ENCODE data around the gene ACADS.

The ACADS gene

DNA sequence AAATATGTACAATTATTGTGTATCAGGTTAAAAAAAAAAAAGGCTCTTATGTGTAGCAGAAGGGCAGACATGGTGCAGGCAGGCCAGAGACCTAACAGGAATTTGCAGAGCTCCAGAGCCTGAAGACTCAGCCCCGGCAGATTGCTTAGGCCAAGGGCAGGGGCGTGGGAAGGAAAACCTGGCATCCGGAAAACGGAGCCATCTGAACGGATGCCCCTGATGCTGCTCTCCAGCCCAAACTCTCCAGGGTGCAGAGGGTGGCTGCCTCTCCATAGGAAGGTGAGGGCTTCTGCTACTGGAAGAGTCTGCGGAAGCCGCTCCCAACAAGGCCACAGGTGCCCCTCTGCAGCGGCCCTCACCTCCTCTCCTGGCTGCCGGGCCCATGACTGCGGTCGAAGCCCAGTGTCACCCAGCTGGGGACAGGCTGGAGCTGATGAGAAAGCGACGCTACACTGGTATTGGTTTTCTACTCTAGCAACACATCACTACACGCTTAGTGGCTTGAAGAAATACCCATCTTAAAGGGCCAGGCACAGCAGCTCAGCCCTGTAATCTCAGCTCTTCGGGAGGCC, 19.4 kb downstream of the ACADS start:
- no peak for TF ChIP-seq CTCF (conservative IDR thresholded peaks at IDR 0.05; ENCODE audit: low read depth, low read length)
- DNase-seq (ENCODE audit: low read depth) = no peak
- H3K4me3 ChIP-seq (ENCODE audit: low read length) = no peak overlapping the region

DNA sequence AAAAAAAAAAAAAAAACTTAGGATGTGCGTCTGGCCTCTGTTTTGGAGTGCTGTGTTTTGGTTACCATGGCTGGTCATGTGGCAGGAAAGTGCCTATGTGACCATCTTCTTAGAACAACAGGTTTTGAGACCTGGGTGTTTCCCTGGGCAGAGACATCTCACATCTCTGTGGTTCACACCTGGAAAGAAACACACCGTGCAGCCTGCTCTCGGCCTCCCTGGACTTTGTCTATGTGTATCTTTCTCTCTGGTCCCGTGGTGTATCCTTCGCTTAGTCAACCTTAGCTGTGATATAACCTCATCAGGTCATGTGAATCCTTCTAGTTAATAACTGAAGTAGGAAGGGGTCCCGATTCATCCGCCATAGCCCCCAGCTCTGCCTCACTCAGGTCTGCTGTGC, 22.6 kb downstream of the ACADS start:
- no peak overlapping the region for H3K4me3 ChIP-seq (ENCODE audit: low read length)
- no peak for DNase-seq (ENCODE audit: low read depth)
- TF ChIP-seq CTCF (conservative IDR thresholded peaks at IDR 0.05; ENCODE audit: low read depth, low read length) = no peak

DNA sequence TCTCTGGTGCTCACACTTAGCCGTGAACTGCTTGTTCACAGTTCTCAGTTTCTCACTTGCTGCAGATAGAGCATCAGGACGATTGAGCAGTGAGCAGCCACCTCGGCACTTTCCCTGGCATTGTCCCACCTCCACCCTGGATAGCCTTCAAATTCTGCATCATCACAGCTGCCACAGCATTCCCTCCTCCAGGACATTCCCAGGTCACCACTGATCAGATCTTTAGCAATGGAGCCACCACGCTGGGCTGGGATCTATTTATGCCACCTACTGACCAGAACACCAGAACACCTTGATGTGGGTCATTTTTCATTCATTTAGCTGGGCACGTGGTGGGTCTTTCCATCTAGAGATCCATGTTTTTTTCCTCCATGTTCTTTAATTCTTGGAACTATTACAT, 23.6 kb downstream of the ACADS start:
- DNase-seq (ENCODE audit: low read depth) = no peak
- no peak overlapping the region for H3K4me3 ChIP-seq (ENCODE audit: low read length)
- TF ChIP-seq CTCF (conservative IDR thresholded peaks at IDR 0.05; ENCODE audit: low read depth, low read length) = no peak

- H3K4me3 ChIP-seq (ENCODE audit: low read length) = no peak overlapping the region
- no peak for DNase-seq (ENCODE audit: low read depth)
- no peak for TF ChIP-seq CTCF (conservative IDR thresholded peaks at IDR 0.05; ENCODE audit: low read depth, low read length)
These were observed 25.2 kb downstream of the ACADS start for GRCh38 chr12:120750806-120751205.

DNA sequence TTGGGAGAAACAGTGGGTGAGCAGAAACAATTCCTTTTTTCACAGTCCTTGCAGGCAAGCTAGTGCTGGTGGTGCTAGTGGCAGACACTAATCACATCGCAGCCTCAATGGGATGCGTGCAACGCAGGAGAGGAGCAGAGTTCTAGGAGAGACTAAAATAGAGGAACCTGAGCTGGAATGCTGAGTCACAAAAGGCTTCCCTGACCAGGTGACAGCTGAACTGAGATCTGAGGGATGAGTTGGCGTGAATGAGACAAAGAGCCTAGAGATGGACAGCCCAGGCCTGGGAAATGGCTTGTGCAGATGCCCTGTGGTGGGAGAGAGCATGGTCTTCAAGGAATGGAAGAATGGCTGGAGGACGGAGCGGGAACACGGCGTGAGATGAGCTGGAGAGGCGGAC, 25.8 kb downstream of the ACADS start:
- TF ChIP-seq CTCF (conservative IDR thresholded peaks at IDR 0.05; ENCODE audit: low read depth, low read length) = no peak

GRCh38 chr12:120754792-120755191, 29.2 kb downstream of the ACADS start:
- TF ChIP-seq CTCF (conservative IDR thresholded peaks at IDR 0.05; ENCODE audit: low read depth, low read length) = no peak
- H3K4me3 ChIP-seq (ENCODE audit: low read length) = no peak overlapping the region
- DNase-seq (ENCODE audit: low read depth) = no peak

More for the DNA sequence above, 25.8 kb downstream of the ACADS start:
- DNase-seq (ENCODE audit: low read depth) = no peak
- no peak overlapping the region for H3K4me3 ChIP-seq (ENCODE audit: low read length)

- no peak for DNase-seq (ENCODE audit: low read depth)
- no peak for TF ChIP-seq CTCF (conservative IDR thresholded peaks at IDR 0.05; ENCODE audit: low read depth, low read length)
- no peak overlapping the region for H3K4me3 ChIP-seq (ENCODE audit: low read length)
These were observed 29.6 kb downstream of the ACADS start for GRCh38 chr12:120755269-120755668.

Measured in retinal pigment epithelial cell (primary cell).